GM23248 (cell line): ENCODE data around the gene PRR5L. TPM values are rescaled to one million over a fixed set of nuclear protein-coding genes. Genes with fewer than 3 reads are reported as not detected.
A peak's percentile ranks its signal among the peaks of the same experiment; 100 is the strongest.

ENCODE experiments used
- DNase-seq: peaks from one replicate; pipeline ENCODE4 v3.0.0-alpha.2; 2015
- H2AFZ ChIP-seq: fragments of 200-600 bp; sonication (generic); 2 replicates; pipeline ENCODE4 v1.6.1; 2016; ENCODE audit warnings: antibody characterized with exemption
- H3F3A ChIP-seq: fragments of 200-600 bp; sonication (generic); 2 replicates; pipeline ENCODE4 v1.6.1; 2016; ENCODE audit warnings: mild to moderate bottlenecking, antibody characterized with exemption, mixed run types; ENCODE audit not compliant: insufficient read depth
- H3K27ac ChIP-seq: fragments of 200-600 bp; sonication (generic); 2 replicates; pipeline ENCODE4 v1.5.1; 2016; ENCODE audit warnings: mild to moderate bottlenecking
- H3K27me3 ChIP-seq: fragments of 200-600 bp; sonication (generic); replicated peaks from 2 replicates; pipeline ENCODE4 v1.6.1; 2016; ENCODE audit warnings: mild to moderate bottlenecking; ENCODE audit not compliant: insufficient read depth
- H3K36me3 ChIP-seq: fragments of 200-600 bp; sonication (generic); 2 replicates; pipeline ENCODE4 v1.6.1; 2016; ENCODE audit warnings: low read depth, mild to moderate bottlenecking
- H3K4me1 ChIP-seq: fragments of 200-600 bp; sonication (generic); 2 replicates; pipeline ENCODE4 v1.6.1; 2016; ENCODE audit warnings: mild to moderate bottlenecking; ENCODE audit not compliant: insufficient read depth
- H3K4me2 ChIP-seq: fragments of 200-600 bp; sonication (generic); one replicate; pipeline ENCODE4 v1.6.1; 2016; ENCODE audit warnings: mild to moderate bottlenecking; ENCODE audit not compliant: unreplicated experiment
- H3K4me3 ChIP-seq: fragments of 200-600 bp; sonication (generic); 2 replicates; pipeline ENCODE4 v1.5.1; 2016; ENCODE audit warnings: mild to moderate bottlenecking
- H3K79me2 ChIP-seq: fragments of 200-600 bp; sonication (generic); 2 replicates; pipeline ENCODE4 v1.6.1; 2016; ENCODE audit warnings: mild to moderate bottlenecking; ENCODE audit not compliant: insufficient read depth
- H3K9ac ChIP-seq: fragments of 200-600 bp; sonication (generic); 2 replicates; pipeline ENCODE4 v1.6.1; 2016; ENCODE audit warnings: mild to moderate bottlenecking
- H3K9me2 ChIP-seq: fragments of 200-600 bp; sonication (generic); 2 replicates; pipeline ENCODE4 v1.6.1; 2016; ENCODE audit warnings: mixed run types, mild to moderate bottlenecking, moderate library complexity; ENCODE audit not compliant: insufficient read depth
- H3K9me3 ChIP-seq: fragments of 200-600 bp; sonication (generic); one replicate; pipeline ENCODE4 v1.6.1; 2017; ENCODE audit warnings: low read depth
- H4K20me1 ChIP-seq: fragments of 200-600 bp; sonication (generic); 2 replicates; pipeline ENCODE4 v1.6.0; 2016; ENCODE audit not compliant: insufficient read depth
- EZH2 ChIP-seq: fragments of 200-600 bp; sonication (generic); IDR thresholded peaks from 2 replicates; pipeline ENCODE4 v1.6.1; 2018; ENCODE audit warnings: antibody characterized with exemption, mild to moderate bottlenecking; ENCODE audit not compliant: insufficient read depth, poor library complexity, severe bottlenecking
- EZH2phosphoT487 ChIP-seq: fragments of 200-600 bp; sonication (generic); IDR thresholded peaks from 2 replicates; pipeline ENCODE4 v1.6.1; 2018; ENCODE audit warnings: antibody characterized with exemption, moderate library complexity, mild to moderate bottlenecking, low read depth; ENCODE audit not compliant: insufficient read depth
- WGBS, 2 experiments: methylation state at CpG; one replicate each; pipeline ENCODE4 v1.1.6; 2015 to 2017; ENCODE audit warnings: low lambda C conversion rate in 2 of 2, low coverage in 1 of 2; ENCODE audit errors: missing lambda C conversion rate in 2 of 2; 5-methylcytosine and 5-hydroxymethylcytosine counted together
- in situ Hi-C: fragments of 300-500 bp; cut with MboI; formaldehyde crosslinking; loops from 2 replicates; pipeline ENCODE4 v1.15.0; 2020
- polyA plus RNA-seq: library from polyadenylated mRNA; unstranded; fragments of >200 nt; fragmentation: Nextera tagmentation; extraction: Ambion mirVana; gene quantifications from 2 replicates; pipeline ENCODE4 v1.2.1, GENCODE V29; 2016
- total RNA-seq: library from RNA; depleted of rRNA; stranded (reverse); fragments of >200 nt; shearing (Covaris generic); gene quantifications from 2 replicates; pipeline ENCODE4 v1.2.3, GENCODE V29; 2014

The PRR5L gene
- total and polyA plus RNA-seq, 2 experiments from 2014 or later = 9.0 to 29.8 TPM

DNA sequence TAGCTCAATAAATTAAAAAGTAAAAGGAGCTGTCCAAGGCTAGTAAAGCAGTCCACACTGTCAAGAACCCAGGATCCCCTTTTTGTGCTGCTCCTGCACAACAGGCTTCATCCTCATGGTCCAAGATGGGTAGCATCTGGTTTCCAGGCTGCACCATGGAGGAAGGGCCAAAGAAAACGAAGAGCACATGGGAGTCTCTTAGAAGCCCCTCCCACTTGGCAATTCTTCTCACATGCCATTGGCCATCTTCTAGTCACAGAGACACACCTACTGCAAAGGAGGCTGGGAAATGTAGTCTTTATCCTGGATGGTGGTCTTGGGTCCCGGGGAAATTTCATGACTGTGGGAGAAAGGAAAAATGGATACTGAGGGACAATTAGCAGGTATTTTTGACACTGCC lies 37.8 kb downstream of the PRR5L start:
- Histone ChIP-seq H4K20me1 (no peaks in the 10 kb centered on the region), H3K27ac (peak overlapping the region; percentile 62), H3K4me1 (peaks cover 11% of the 10 kb centered on the region), H3K9ac (no peak overlapping the region), H3K27me3 (no peaks in the 10 kb centered on the region), H3K4me3 (no peak overlapping the region), H2AFZ (no peak overlapping the region), H3F3A (peaks cover 21% of the 10 kb centered on the region), H3K4me2 (peak overlapping the region; percentile 6), H3K9me2 (no peaks in the 10 kb centered on the region), H3K9me3 (no peaks in the 10 kb centered on the region), H3K79me2 (no peaks in the 10 kb centered on the region), H3K36me3 (no peaks in the 10 kb centered on the region)
- DNase-seq = peak; percentile 76
- in situ Hi-C loops = no loop called here
- 46 to 50% methylated on average over 2 of the region's 2 CpGs for WGBS, 2 experiments
- TF ChIP-seq EZH2phosphoT487 (no peak), EZH2 (no peak)

DNA sequence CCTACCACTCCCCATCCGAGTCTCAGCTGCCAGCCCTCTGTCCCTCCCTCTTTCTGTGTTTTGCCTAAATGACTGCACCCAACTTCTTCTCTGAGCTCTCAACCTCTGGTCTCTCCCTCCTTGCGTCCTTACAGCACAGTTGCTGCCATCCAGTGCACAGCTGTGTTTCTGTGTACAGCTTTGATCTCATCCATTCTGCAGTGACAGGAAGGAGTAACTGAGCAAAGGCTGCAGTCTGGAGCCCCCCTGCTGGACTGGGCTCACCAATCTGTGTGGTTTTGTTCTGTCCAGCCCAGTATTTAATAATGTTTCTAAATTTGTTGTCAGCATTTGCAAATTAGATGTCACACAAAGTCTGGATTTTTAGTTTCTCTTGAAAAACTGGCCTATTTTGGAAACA lies 43.8 kb downstream of the PRR5L start:
- in situ Hi-C loops = no loop called here
- no peaks in the 10 kb centered on the region for H4K20me1 ChIP-seq
- no peaks in the 10 kb centered on the region for H3K9me3 ChIP-seq
- TF ChIP-seq EZH2 (no peak), EZH2phosphoT487 (no peak)
- H2AFZ ChIP-seq = no peak overlapping the region
- no peaks in the 10 kb centered on the region for H3F3A ChIP-seq
- no peaks in the 10 kb centered on the region for H3K79me2 ChIP-seq
- no peaks in the 10 kb centered on the region for H3K36me3 ChIP-seq
- H3K4me1 ChIP-seq = no peaks in the 10 kb centered on the region
- no peak overlapping the region for H3K4me3 ChIP-seq
- DNase-seq = no peak
- H3K27me3 ChIP-seq = peaks cover 6% of the 10 kb centered on the region; the same call in 1 of the 2 replicates
- no peaks in the 10 kb centered on the region for H3K9me2 ChIP-seq
- 46 to 51% methylated on average over 2 of the region's 2 CpGs for WGBS, 2 experiments
- no peak overlapping the region for H3K27ac ChIP-seq
- H3K9ac ChIP-seq = no peak overlapping the region
- H3K4me2 ChIP-seq = no peak overlapping the region

DNA sequence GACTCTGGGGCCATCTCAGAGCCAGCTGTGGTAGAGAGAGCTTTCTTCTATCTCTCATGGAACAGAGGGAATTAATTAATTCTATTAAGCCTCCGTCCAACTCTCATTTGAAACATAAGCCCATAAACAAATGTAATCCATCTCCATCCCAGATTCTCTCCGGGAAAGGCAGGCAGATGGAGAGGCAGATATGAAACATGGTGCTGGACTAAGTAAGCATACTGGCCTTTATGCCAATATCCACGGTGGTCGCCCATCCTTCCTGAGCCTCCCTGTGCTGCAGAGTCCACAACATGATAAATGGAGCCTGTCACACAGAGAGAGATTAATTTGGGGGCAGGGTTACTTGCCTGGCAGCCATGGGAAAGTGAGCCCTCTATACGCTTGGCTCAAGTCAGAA lies 44.8 kb downstream of the PRR5L start:
- Histone ChIP-seq H3K27me3 (peaks cover 6% of the 10 kb centered on the region; the same call in 1 of the 2 replicates), H3K9me2 (no peaks in the 10 kb centered on the region), H3K36me3 (no peaks in the 10 kb centered on the region), H3K9me3 (no peaks in the 10 kb centered on the region), H3K9ac (no peak overlapping the region), H3K4me2 (no peak overlapping the region), H2AFZ (no peak overlapping the region), H3K27ac (no peak overlapping the region), H3K79me2 (no peaks in the 10 kb centered on the region), H3F3A (no peaks in the 10 kb centered on the region), H3K4me1 (no peaks in the 10 kb centered on the region), H4K20me1 (no peaks in the 10 kb centered on the region), H3K4me3 (no peak overlapping the region)
- TF ChIP-seq EZH2phosphoT487 (no peak), EZH2 (no peak)
- DNase-seq = no peak
- in situ Hi-C loops = no loop called here
- WGBS, 2 experiments = 19 to 22% methylated on average over 5 of the region's 5 CpGs

DNA sequence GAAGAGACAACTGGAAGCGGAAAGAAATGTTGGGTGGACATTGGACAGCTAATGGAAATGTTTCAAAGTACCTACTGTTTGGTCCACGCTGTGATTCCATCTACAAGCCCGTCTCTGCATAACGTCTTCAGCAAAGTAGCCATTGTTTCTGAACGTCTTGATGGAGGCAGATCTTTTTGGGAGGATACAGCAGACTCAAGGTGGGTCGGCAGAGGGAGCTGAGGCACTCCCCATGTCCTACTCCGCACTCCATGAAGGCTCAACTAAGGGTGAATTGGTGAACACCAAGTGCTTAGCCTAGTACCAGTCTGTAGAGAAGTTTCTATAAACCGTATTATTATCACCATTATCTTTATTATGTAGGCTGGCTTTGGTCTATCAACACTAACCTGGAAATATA lies 45.8 kb downstream of the PRR5L start:
- no peak overlapping the region for H3K27ac ChIP-seq

DNA sequence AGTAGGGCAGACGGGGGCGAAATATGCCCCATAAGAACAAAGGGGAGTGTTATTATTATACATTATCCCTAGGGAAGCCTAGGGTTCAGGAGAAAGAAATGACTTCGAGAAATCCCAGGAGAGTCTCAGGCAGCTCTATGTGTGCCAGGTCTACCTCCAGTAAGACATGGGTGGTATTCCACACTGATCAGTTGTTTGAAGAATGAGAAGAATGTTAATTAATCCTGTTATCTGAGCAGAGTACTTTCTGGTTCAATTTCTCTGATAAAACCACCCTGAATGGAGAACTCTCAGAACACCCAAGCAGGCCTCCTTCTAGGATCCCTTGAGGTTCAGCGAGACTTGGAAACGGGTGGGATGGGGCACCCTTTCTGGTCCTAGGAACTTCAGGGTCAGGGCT lies 46.2 kb downstream of the PRR5L start:
- no peak for DNase-seq
- in situ Hi-C loops = no loop called here
- H3K9ac ChIP-seq = no peak overlapping the region
- no peaks in the 10 kb centered on the region for H4K20me1 ChIP-seq
- peaks cover 6% of the 10 kb centered on the region; the same call in 1 of the 2 replicates for H3K27me3 ChIP-seq
- H3K79me2 ChIP-seq = no peaks in the 10 kb centered on the region
- TF ChIP-seq EZH2 = no peak
- no peak for TF ChIP-seq EZH2phosphoT487
- no peaks in the 10 kb centered on the region for H3K9me2 ChIP-seq
- no peak overlapping the region for H2AFZ ChIP-seq
- H3K27ac ChIP-seq = no peak overlapping the region
- no peaks in the 10 kb centered on the region for H3F3A ChIP-seq
- H3K4me1 ChIP-seq = no peaks in the 10 kb centered on the region
- no peaks in the 10 kb centered on the region for H3K36me3 ChIP-seq
- 48% methylated on average over 5 of the region's 5 CpGs for WGBS, 2 experiments
- no peak overlapping the region for H3K4me3 ChIP-seq
- H3K4me2 ChIP-seq = no peak overlapping the region
- H3K9me3 ChIP-seq = no peaks in the 10 kb centered on the region

More for the DNA sequence above, 45.8 kb downstream of the PRR5L start:
- no peaks in the 10 kb centered on the region for H3K36me3 ChIP-seq
- no peak overlapping the region for H3K9ac ChIP-seq
- no peak for DNase-seq
- H3K4me2 ChIP-seq = no peak overlapping the region
- no peaks in the 10 kb centered on the region for H4K20me1 ChIP-seq
- H3K27me3 ChIP-seq = peaks cover 6% of the 10 kb centered on the region; the same call in 1 of the 2 replicates
- in situ Hi-C loops = no loop called here
- no peaks in the 10 kb centered on the region for H3K9me3 ChIP-seq
- no peaks in the 10 kb centered on the region for H3K79me2 ChIP-seq
- no peak overlapping the region for H3K4me3 ChIP-seq
- no peak overlapping the region for H2AFZ ChIP-seq
- H3K4me1 ChIP-seq = no peaks in the 10 kb centered on the region
- no peaks in the 10 kb centered on the region for H3K9me2 ChIP-seq
- no peak for TF ChIP-seq EZH2
- TF ChIP-seq EZH2phosphoT487 = no peak
- 62% methylated on average over 8 of the region's 8 CpGs for WGBS, 2 experiments
- H3F3A ChIP-seq = no peaks in the 10 kb centered on the region
